GM13977 (cell line): ENCODE measurements around the gene SRRM3.
"Not testable (repeated sequence)": the region's sequence is repeated elsewhere in the genome, so short reads cannot be mapped to it uniquely, and the experiment has no call there.

Experiments
- DNase-seq: peaks from one replicate; pipeline ENCODE4 v3.0.0; 2012; ENCODE audit warnings: low spot score
- CTCF ChIP-seq: IDR thresholded peaks from 2 replicates; pipeline ENCODE4 v1.5.1; 2012; ENCODE audit warnings: mild to moderate bottlenecking, control low read depth; ENCODE audit not compliant: insufficient read depth; ENCODE audit errors: extremely low read depth, missing control alignments
- in situ Hi-C: fragments of 300-500 bp; cut with MboI; formaldehyde crosslinking; loops from one replicate; pipeline ENCODE4 v1.12.0; 2022; ENCODE audit warnings: low sequenced_read_pairs, low pct_unique_long_range_greater_than_20kb, mixed read lengths, inconsistent platforms; ENCODE audit not compliant: unreplicated experiment

The SRRM3 gene

GRCh38 chr7:76292213-76292573 lies 90.5 kb downstream of the SRRM3 start:
- in situ Hi-C loops, result no loop called here
- no peak for DNase-seq
- TF ChIP-seq CTCF, result no peak

GRCh38 chr7:76292911-76293310 lies 91.2 kb downstream of the SRRM3 start:
- in situ Hi-C loops, DNase-seq: not testable (repeated sequence)

- no peak for TF ChIP-seq CTCF
- in situ Hi-C loops, result no loop called here
- no peak for DNase-seq
Measured at GRCh38 chr7:76293407-76293901, 91.8 kb downstream of the SRRM3 start.

- TF ChIP-seq CTCF, result no peak
- no peak for DNase-seq
- in situ Hi-C loops, result no loop called here
Measured at GRCh38 chr7:76294344-76295024, 92.8 kb downstream of the SRRM3 start.

GRCh38 chr7:76296743-76297740 lies 95.3 kb downstream of the SRRM3 start:
- no peak for TF ChIP-seq CTCF
- no peak for DNase-seq
- in situ Hi-C loops, result no loop called here

- no peak for DNase-seq
- TF ChIP-seq CTCF, result no peak
- in situ Hi-C loops, result no loop called here
Measured at GRCh38 chr7:76300166-76300731, 98.6 kb downstream of the SRRM3 start.
